B cell (primary cell): ENCODE results near the gene TBX21. TPM values are rescaled to one million over a fixed set of nuclear protein-coding genes. Genes with fewer than 3 reads are reported as not detected.
"Not testable (repeated sequence)": the region's sequence is repeated elsewhere in the genome, so short reads cannot be mapped to it uniquely, and the experiment has no call there.

Experiments used
- ATAC-seq: fragments of 200-7000 bp; cut with Tn5 transposase; one replicate; pipeline ENCODE4 v1.10.0; 2021; ENCODE audit warnings: low read depth, mild to moderate bottlenecking, moderate number of reproducible peaks, moderate library complexity
- CTCF ChIA-PET: fragments of 350-600 bp; sonication (Branson Sonifier 250); formaldehyde crosslinking; loops from one replicate; lab custom pipeline; 2021; ENCODE audit warnings: antibody characterized with exemption, inconsistent platforms; lab: Charles Lee
- POLR2A ChIA-PET: fragments of 350-600 bp; sonication (Branson Sonifier 250); formaldehyde crosslinking; loops from one replicate; lab custom pipeline; 2021; ENCODE audit warnings: antibody characterized with exemption; lab: Charles Lee
- DNase-seq: peaks from one replicate; pipeline ENCODE4 v3.0.0; 2013
- H2AFZ ChIP-seq: 2 replicates; pipeline ENCODE4 v1.6.1; 2012; ENCODE audit warnings: mild to moderate bottlenecking, low read depth, low read length; ENCODE audit not compliant: insufficient read depth, poor library complexity, severe bottlenecking
- H3K27ac ChIP-seq, 2 donors: 1 replicate in 1 of 2; 2 replicates in 1 of 2; pipeline ENCODE4 v1.5.1; 2012 to 2013; ENCODE audit warnings: low read length in 2 of 2, mild to moderate bottlenecking in 2 of 2, moderate library complexity in 1 of 2
- H3K27me3 ChIP-seq, 4 experiments: fragments of 200-600 bp in 1 of 4; sonication (generic) in 1 of 4; replicated peaks in 1 of 4; 1 replicate in 2 of 4; 2 replicates in 2 of 4; pipeline versions ENCODE4 v1.6.1 to v1.7.0; 2013 to 2016; ENCODE audit warnings: low read length in 3 of 4, mild to moderate bottlenecking in 2 of 4, mixed read lengths in 1 of 4, moderate library complexity in 1 of 4; ENCODE audit not compliant: insufficient read depth in 4 of 4, control insufficient read depth in 3 of 4; ENCODE audit errors: control extremely low read depth in 1 of 4
- H3K36me3 ChIP-seq, 2 experiments: replicated peaks in 1 of 2; 1 replicate in 1 of 2; 2 replicates in 1 of 2; pipeline versions ENCODE4 v1.6.1 to v1.7.1; 2013; ENCODE audit warnings: low read length in 1 of 2; ENCODE audit not compliant: insufficient read depth in 2 of 2, control insufficient read depth in 1 of 2; ENCODE audit errors: control extremely low read depth in 1 of 2, extremely low read depth in 1 of 2
- H3K4me1 ChIP-seq, 2 donors: fragments of 200-600 bp in 1 of 2; sonication (generic) in 1 of 2; 1 replicate in 1 of 2; 2 replicates in 1 of 2; pipeline versions ENCODE4 v1.5.1 to v1.6.1; 2013 to 2017; ENCODE audit warnings: low read length in 2 of 2; ENCODE audit not compliant: control insufficient read depth in 2 of 2, insufficient read depth in 2 of 2
- H3K4me2 ChIP-seq: replicated peaks from 2 replicates; pipeline ENCODE3; 2012; ENCODE audit warnings: mild to moderate bottlenecking, low read depth, low read length; ENCODE audit not compliant: poor library complexity, severe bottlenecking
- H3K4me3 ChIP-seq, 5 experiments: fragments of 200-600 bp in 1 of 5; sonication (generic) in 1 of 5; 1 replicate in 3 of 5; 2 replicates in 2 of 5; pipeline versions ENCODE4 v1.5.1 to v1.7.0; 2011 to 2016; ENCODE audit warnings: low read length in 4 of 5, mild to moderate bottlenecking in 4 of 5, low read depth in 2 of 5, control low read depth in 1 of 5, moderate library complexity in 1 of 5; ENCODE audit not compliant: insufficient read depth in 1 of 5; ENCODE audit errors: control extremely low read depth in 1 of 5, extremely low read depth in 1 of 5
- H3K79me2 ChIP-seq: fragments of 200-600 bp; sonication (generic); one replicate; pipeline ENCODE4 v1.6.0; 2016; ENCODE audit warnings: low read length; ENCODE audit not compliant: control insufficient read depth, insufficient read depth
- H3K9ac ChIP-seq: fragments of 200-600 bp; sonication (generic); 2 replicates; pipeline ENCODE4 v1.6.1; 2017; ENCODE audit warnings: mild to moderate bottlenecking, low read length, moderate library complexity
- H3K9me3 ChIP-seq, 3 donors: one replicate each; pipeline versions ENCODE4 v1.6.1 to v1.7.1; 2013; ENCODE audit warnings: low read length in 2 of 3; ENCODE audit not compliant: control insufficient read depth in 2 of 3, insufficient read depth in 1 of 3; ENCODE audit errors: control extremely low read depth in 1 of 3
- H4K20me1 ChIP-seq: 2 replicates; pipeline ENCODE4 v1.6.0; 2012; ENCODE audit warnings: mild to moderate bottlenecking, low read length; ENCODE audit not compliant: insufficient read depth, control insufficient read depth, poor library complexity, severe bottlenecking
- H3K27ac Mint-ChIP-seq: one replicate; pipeline ENCODE4 v1.8.0; 2021; ENCODE audit warnings: mixed read lengths
- H3K27me3 Mint-ChIP-seq: one replicate; pipeline ENCODE4 v1.8.0; 2021; ENCODE audit warnings: mixed read lengths
- H3K4me1 Mint-ChIP-seq: one replicate; pipeline ENCODE4 v1.8.0; 2021; ENCODE audit warnings: mixed read lengths
- H3K4me3 Mint-ChIP-seq: one replicate; pipeline ENCODE4 v1.8.0; 2021; ENCODE audit warnings: mixed read lengths
- H3K9me3 Mint-ChIP-seq: one replicate; pipeline ENCODE4 v1.8.0; 2022; ENCODE audit warnings: mixed read lengths; ENCODE audit not compliant: insufficient read depth
- CTCF ChIP-seq: fragments of 200-600 bp; IDR thresholded peaks from one replicate; pipeline ENCODE4 v1.8.0; 2022; ENCODE audit warnings: antibody characterized with exemption, mild to moderate bottlenecking
- EZH2 ChIP-seq: IDR thresholded peaks from 2 replicates; pipeline ENCODE4 v1.6.1; 2012; ENCODE audit warnings: borderline replicate concordance, low read depth, mild to moderate bottlenecking, moderate library complexity, low read length; ENCODE audit not compliant: insufficient read depth, poor library complexity, severe bottlenecking
- WGBS: methylation state at CpG from one replicate; pipeline ENCODE4 v1.1.5; 2013; ENCODE audit warnings: missing lambda C conversion rate; ENCODE audit not compliant: insufficient coverage; 5-methylcytosine and 5-hydroxymethylcytosine counted together
- intact Hi-C: fragments of 100-400 bp; cut with micrococcal nuclease; formaldehyde crosslinking; loops from one replicate; pipeline ENCODE4 v1.10.0; 2022
- polyA plus RNA-seq: library from polyadenylated mRNA; depleted of rRNA; stranded (reverse); fragments of >200 nt; gene quantifications from 2 replicates; pipeline ENCODE4 v1.2.3, GENCODE V29; 2012
- total RNA-seq, 2 donors: library from RNA; stranded (reverse); fragments of 120-200 nt in 1 of 2; gene quantifications; 1 replicate in 1 of 2; 2 replicates in 1 of 2; pipeline versions ENCODE4 v1.2.3 to v1.2.4, GENCODE V29; 2013 to 2022

Gene TBX21
- total and polyA plus RNA-seq, 2 donors (not counting 1 experiment from before 2014, with no cell fraction given) = 10.8 TPM

GRCh38 chr17:47738178-47738577 lies 5.1 kb downstream of the TBX21 start:
- Histone ChIP-seq H3K27me3 (peaks cover 0 to 2% (median 0%) of the 10 kb centered on the region in 4 experiments), H3K27ac (no peak overlapping the region), H3K9me3 (no peaks in the 10 kb centered on the region), H3K9ac (no peak overlapping the region), H4K20me1 (no peaks in the 10 kb centered on the region), H3K4me3 (no peak overlapping the region), H2AFZ (no peak overlapping the region), H3K4me1 (peaks cover 29 to 48% of the 10 kb centered on the region in 2 donors), H3K79me2 (peaks cover 23% of the 10 kb centered on the region), H3K36me3 (no peaks in the 10 kb centered on the region), H3K4me2 (no peak overlapping the region)
- H3K4me1 Mint-ChIP-seq = peaks cover 58% of the 10 kb centered on the region
- intact Hi-C loops = no loop called here
- peak overlapping the region; percentile 53 for H3K27ac Mint-ChIP-seq
- H3K27me3 Mint-ChIP-seq = no peaks in the 10 kb centered on the region
- ATAC-seq (no peak), DNase-seq (no peak)
- POLR2A ChIA-PET = no interaction called here
- no peaks in the 10 kb centered on the region for H3K9me3 Mint-ChIP-seq
- no peak overlapping the region for H3K4me3 Mint-ChIP-seq
- CTCF ChIA-PET = interaction anchor here (1.1 kb wide), 1 partner anchor 74 kb away, joined by 5 read pairs; no protein-coding TSS in a partner anchor
- 100% methylated on average over 5 of the region's 7 CpGs for WGBS
- TF ChIP-seq EZH2 = no peak
- TF ChIP-seq CTCF = no peak

- Mint-ChIP-seq H3K4me3 (no peak overlapping the region), H3K27me3 (peaks cover 3% of the 10 kb centered on the region), H3K9me3 (no peaks in the 10 kb centered on the region), H3K27ac (no peak overlapping the region), H3K4me1 (peaks cover 53% of the 10 kb centered on the region)
- H3K4me1 ChIP-seq = peaks cover 25 to 44% of the 10 kb centered on the region in 2 donors
- H3K9ac ChIP-seq = no peak overlapping the region
- H3K4me2 ChIP-seq = no peak overlapping the region
- no peak for DNase-seq
- no peak for ATAC-seq
- H3K36me3 ChIP-seq = no peaks in the 10 kb centered on the region
- intact Hi-C loops = no loop called here
- H4K20me1 ChIP-seq = no peaks in the 10 kb centered on the region
- H3K27ac ChIP-seq = no peak overlapping the region
- no peak for TF ChIP-seq CTCF
- no peak for TF ChIP-seq EZH2
- H3K79me2 ChIP-seq = peaks cover 24% of the 10 kb centered on the region
- ChIA-PET CTCF (interaction anchor here (1.1 to 8.6 kb wide), 3 partner anchors 11 to 75 kb away, joined by 5 to 108 read pairs (median 12); no protein-coding TSS in a partner anchor), POLR2A (no interaction called here)
- no peak overlapping the region for H3K4me3 ChIP-seq
- no peaks in the 10 kb centered on the region for H3K9me3 ChIP-seq
- WGBS = 93% methylated on average over 6 of the region's 8 CpGs
- H2AFZ ChIP-seq = no peak overlapping the region
- H3K27me3 ChIP-seq = no peaks in the 10 kb centered on the region
Measured at GRCh38 chr17:47739150-47739549, 6.1 kb downstream of the TBX21 start.

- peaks cover 17 to 36% of the 10 kb centered on the region in 2 donors for H3K4me1 ChIP-seq
- H3K27ac Mint-ChIP-seq, ATAC-seq, H2AFZ ChIP-seq, intact Hi-C loops, H3K27me3 Mint-ChIP-seq, H3K9ac ChIP-seq, H3K4me3 ChIP-seq, H3K27ac ChIP-seq, H3K9me3 ChIP-seq, DNase-seq, H3K9me3 Mint-ChIP-seq, H3K4me3 Mint-ChIP-seq, H4K20me1 ChIP-seq, H3K4me2 ChIP-seq, H3K27me3 ChIP-seq, POLR2A ChIA-PET, H3K36me3 ChIP-seq: not testable (repeated sequence)
- CTCF ChIA-PET = interaction anchor here (1.8 to 8.6 kb wide), 3 partner anchors 10 to 76 kb away, joined by 4 to 108 read pairs (median 12); no protein-coding TSS in a partner anchor
- H3K4me1 Mint-ChIP-seq = peaks cover 45% of the 10 kb centered on the region
- WGBS = 98% methylated on average over 8 of the region's 12 CpGs
- H3K79me2 ChIP-seq = peaks cover 24% of the 10 kb centered on the region
Measured at GRCh38 chr17:47739945-47740344, 6.9 kb downstream of the TBX21 start.
